SK-N-SH treated with all-trans-retinoic acid at 6 μM for 48 hours (cell line): ENCODE measurements around the gene MASTL.

Source experiments
- GLIS3 ChIP-seq: fragments of 250-450 bp; sonication (Bioruptor Pico); IDR thresholded peaks from 2 replicates; pipeline ENCODE4 v1.5.0; 2020; ENCODE audit warnings: mild to moderate bottlenecking, moderate library complexity
- OSR1 ChIP-seq: fragments of 250-450 bp; sonication (Bioruptor Pico); IDR thresholded peaks from 2 replicates; pipeline ENCODE4 v1.8.0; 2022; ENCODE audit warnings: moderate library complexity, mild to moderate bottlenecking, inconsistent platforms
- PPARA ChIP-seq: fragments of 250-450 bp; sonication (Bioruptor Pico); IDR thresholded peaks from 2 replicates; pipeline ENCODE4 v1.5.0; 2020; ENCODE audit warnings: mild to moderate bottlenecking, borderline replicate concordance
- SNAI2 ChIP-seq: fragments of 250-450 bp; sonication (Bioruptor Pico); IDR thresholded peaks from 2 replicates; pipeline ENCODE4 v1.5.0; 2020; ENCODE audit warnings: mild to moderate bottlenecking, moderate library complexity
- TCF4 ChIP-seq: fragments of 250-450 bp; sonication (Bioruptor Pico); IDR thresholded peaks from 2 replicates; pipeline ENCODE4 v1.8.0; 2021; ENCODE audit warnings: mild to moderate bottlenecking, moderate library complexity, borderline replicate concordance
- TOX ChIP-seq: fragments of 250-450 bp; sonication (Bioruptor Pico); IDR thresholded peaks from 2 replicates; pipeline ENCODE4 v1.8.0; 2021; ENCODE audit warnings: mild to moderate bottlenecking, moderate library complexity, borderline replicate concordance
- ZC3H10 ChIP-seq: fragments of 250-450 bp; sonication (Bioruptor Pico); IDR thresholded peaks from 2 replicates; pipeline ENCODE4 v1.5.1; 2021; ENCODE audit warnings: mild to moderate bottlenecking, moderate library complexity
- ZNF70 ChIP-seq: fragments of 450-650 bp; formaldehyde crosslinking; IDR thresholded peaks from 2 replicates; pipeline ENCODE4 v1.5.0; 2020; ENCODE audit warnings: mild to moderate bottlenecking, moderate library complexity
- TF ChIP-seq, protein P1 (sequence below): fragments of 250-450 bp; sonication (Bioruptor Pico); IDR thresholded peaks from 2 replicates; pipeline ENCODE4 v1.5.1; 2020; ENCODE audit warnings: low read depth, mild to moderate bottlenecking, moderate library complexity
- TF ChIP-seq, protein P2 (sequence below): fragments of 250-450 bp; sonication (Bioruptor Pico); IDR thresholded peaks from 2 replicates; pipeline ENCODE4 v1.8.0; 2020; ENCODE audit warnings: mild to moderate bottlenecking, moderate library complexity, borderline replicate concordance
- TF ChIP-seq, protein P3 (sequence below): fragments of 250-450 bp; sonication (Bioruptor Pico); IDR thresholded peaks from 2 replicates; pipeline ENCODE4 v1.5.1; 2021; ENCODE audit warnings: mild to moderate bottlenecking, moderate library complexity

DNA sequence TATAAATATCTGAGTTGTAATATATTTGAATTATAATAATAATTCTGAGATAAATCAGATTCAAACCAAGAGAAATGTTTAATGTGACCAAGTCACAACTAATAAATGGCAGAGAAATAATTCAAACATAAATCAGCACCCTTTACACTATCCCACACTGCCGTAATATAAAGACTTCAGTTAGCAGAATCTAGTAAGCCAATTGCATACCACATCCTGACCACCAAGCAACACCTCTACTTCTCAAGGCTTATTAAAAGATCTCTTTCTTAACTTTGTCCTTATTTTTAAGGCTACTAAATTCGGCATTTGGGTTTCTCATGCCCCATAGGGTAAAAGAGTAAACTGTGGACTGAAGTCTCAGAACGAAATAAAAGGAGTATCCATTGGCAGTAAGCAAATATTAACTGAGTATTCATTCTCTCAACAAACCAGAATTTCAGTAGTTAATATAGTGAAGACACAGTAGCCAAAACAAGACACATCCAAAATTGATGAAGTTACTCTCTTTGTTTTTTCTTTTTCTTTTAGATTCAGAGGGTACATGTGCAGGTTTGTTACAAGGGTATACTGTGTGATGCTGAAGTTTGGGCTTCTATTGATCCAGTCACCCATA, 70.6 kb downstream of the MASTL start:
- TF ChIP-seq ZC3H10 = no peak
- TF ChIP-seq SNAI2 (CRISPR knock-in tag) = no peak
- no peak for TF ChIP-seq PPARA (CRISPR knock-in tag)
- no peak for TF ChIP-seq OSR1
- TF ChIP-seq TOX (CRISPR knock-in tag) = no peak
- TF ChIP-seq, protein P1, sequence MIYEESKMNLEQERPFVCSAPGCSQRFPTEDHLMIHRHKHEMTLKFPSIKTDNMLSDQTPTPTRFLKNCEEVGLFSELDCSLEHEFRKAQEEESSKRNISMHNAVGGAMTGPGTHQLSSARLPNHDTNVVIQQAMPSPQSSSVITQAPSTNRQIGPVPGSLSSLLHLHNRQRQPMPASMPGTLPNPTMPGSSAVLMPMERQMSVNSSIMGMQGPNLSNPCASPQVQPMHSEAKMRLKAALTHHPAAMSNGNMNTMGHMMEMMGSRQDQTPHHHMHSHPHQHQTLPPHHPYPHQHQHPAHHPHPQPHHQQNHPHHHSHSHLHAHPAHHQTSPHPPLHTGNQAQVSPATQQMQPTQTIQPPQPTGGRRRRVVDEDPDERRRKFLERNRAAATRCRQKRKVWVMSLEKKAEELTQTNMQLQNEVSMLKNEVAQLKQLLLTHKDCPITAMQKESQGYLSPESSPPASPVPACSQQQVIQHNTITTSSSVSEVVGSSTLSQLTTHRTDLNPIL = no peak
- TF ChIP-seq, protein P2, sequence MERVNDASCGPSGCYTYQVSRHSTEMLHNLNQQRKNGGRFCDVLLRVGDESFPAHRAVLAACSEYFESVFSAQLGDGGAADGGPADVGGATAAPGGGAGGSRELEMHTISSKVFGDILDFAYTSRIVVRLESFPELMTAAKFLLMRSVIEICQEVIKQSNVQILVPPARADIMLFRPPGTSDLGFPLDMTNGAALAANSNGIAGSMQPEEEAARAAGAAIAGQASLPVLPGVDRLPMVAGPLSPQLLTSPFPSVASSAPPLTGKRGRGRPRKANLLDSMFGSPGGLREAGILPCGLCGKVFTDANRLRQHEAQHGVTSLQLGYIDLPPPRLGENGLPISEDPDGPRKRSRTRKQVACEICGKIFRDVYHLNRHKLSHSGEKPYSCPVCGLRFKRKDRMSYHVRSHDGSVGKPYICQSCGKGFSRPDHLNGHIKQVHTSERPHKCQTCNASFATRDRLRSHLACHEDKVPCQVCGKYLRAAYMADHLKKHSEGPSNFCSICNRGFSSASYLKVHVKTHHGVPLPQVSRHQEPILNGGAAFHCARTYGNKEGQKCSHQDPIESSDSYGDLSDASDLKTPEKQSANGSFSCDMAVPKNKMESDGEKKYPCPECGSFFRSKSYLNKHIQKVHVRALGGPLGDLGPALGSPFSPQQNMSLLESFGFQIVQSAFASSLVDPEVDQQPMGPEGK (CRISPR knock-in tag) = no peak
- TF ChIP-seq, protein P3, sequence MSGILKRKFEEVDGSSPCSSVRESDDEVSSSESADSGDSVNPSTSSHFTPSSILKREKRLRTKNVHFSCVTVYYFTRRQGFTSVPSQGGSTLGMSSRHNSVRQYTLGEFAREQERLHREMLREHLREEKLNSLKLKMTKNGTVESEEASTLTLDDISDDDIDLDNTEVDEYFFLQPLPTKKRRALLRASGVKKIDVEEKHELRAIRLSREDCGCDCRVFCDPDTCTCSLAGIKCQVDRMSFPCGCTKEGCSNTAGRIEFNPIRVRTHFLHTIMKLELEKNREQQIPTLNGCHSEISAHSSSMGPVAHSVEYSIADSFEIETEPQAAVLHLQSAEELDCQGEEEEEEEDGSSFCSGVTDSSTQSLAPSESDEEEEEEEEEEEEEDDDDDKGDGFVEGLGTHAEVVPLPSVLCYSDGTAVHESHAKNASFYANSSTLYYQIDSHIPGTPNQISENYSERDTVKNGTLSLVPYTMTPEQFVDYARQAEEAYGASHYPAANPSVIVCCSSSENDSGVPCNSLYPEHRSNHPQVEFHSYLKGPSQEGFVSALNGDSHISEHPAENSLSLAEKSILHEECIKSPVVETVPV = no peak
- TF ChIP-seq TCF4 (CRISPR knock-in tag) = no peak
- TF ChIP-seq GLIS3 = no peak
- no peak for TF ChIP-seq ZNF70 (CRISPR knock-in tag)
